SK-N-SH (cell line): ENCODE results near the gene LTBR. TPM values are rescaled to one million over a fixed set of nuclear protein-coding genes. Genes with fewer than 3 reads are reported as not detected.

ENCODE experiments used
- CTCF ChIA-PET: fragments of 300-600, 350-600 bp; formaldehyde crosslinking; extraction: SDS; loops from one replicate; lab custom pipeline; 2021; lab: Yijun Ruan, JAX
- POLR2A ChIA-PET: fragments of 350-600 bp; sonication (Branson Sonifier 250); formaldehyde crosslinking; extraction: SDS; loops from one replicate; lab custom pipeline; 2020; ENCODE audit warnings: antibody characterized with exemption, inconsistent platforms; lab: Yijun Ruan, JAX
- DNase-seq: peaks from one replicate; pipeline ENCODE4 v3.0.0; 2012
- H2AFZ ChIP-seq: fragments of 200-600 bp; sonication (generic); 2 replicates; pipeline ENCODE4 v1.8.1; 2016; ENCODE audit warnings: antibody characterized with exemption, mild to moderate bottlenecking, low read depth
- H3F3A ChIP-seq: fragments of 200-600 bp; sonication (generic); replicated peaks from 2 replicates; pipeline ENCODE3; 2016; ENCODE audit warnings: antibody characterized with exemption, mild to moderate bottlenecking; ENCODE audit not compliant: insufficient read depth
- H3K27ac ChIP-seq, 2 experiments: fragments of 200-500 bp in 1 of 2; fragments of 200-600 bp in 1 of 2; sonication (Bioruptor generic) in 1 of 2; sonication (generic), shearing (Covaris generic) in 1 of 2; 2 replicates each; pipeline versions ENCODE4 v1.5.1 to v1.6.1; 2014 to 2016; ENCODE audit warnings: low read depth in 2 of 2, inconsistent platforms in 1 of 2, low read length in 1 of 2, mild to moderate bottlenecking in 1 of 2, mixed read lengths in 1 of 2
- H3K27me3 ChIP-seq: fragments of 200-600 bp; sonication (generic), shearing (Covaris generic); 2 replicates; pipeline ENCODE4 v1.6.1; 2016; ENCODE audit warnings: mixed run types; ENCODE audit not compliant: insufficient read depth
- H3K36me3 ChIP-seq, 2 experiments: fragments of 200-500 bp in 1 of 2; fragments of 200-600 bp in 1 of 2; sonication (Bioruptor generic) in 1 of 2; sonication (generic) in 1 of 2; replicated peaks in 1 of 2; 2 replicates each; pipeline versions ENCODE3 to v1.5.1; 2014 to 2016; ENCODE audit warnings: low read length in 1 of 2, mild to moderate bottlenecking in 1 of 2; ENCODE audit not compliant: insufficient read depth in 2 of 2, control insufficient read depth in 1 of 2
- H3K4me1 ChIP-seq, 2 experiments: fragments of 200-500 bp in 1 of 2; fragments of 200-600 bp in 1 of 2; sonication (Bioruptor generic) in 1 of 2; sonication (generic), shearing (Covaris generic) in 1 of 2; 2 replicates each; pipeline versions ENCODE4 v1.5.1 to v1.6.1; 2014 to 2016; ENCODE audit warnings: low read depth in 1 of 2, low read length in 1 of 2, mixed run types in 1 of 2; ENCODE audit not compliant: insufficient read depth in 2 of 2, control insufficient read depth in 1 of 2
- H3K4me2 ChIP-seq: fragments of 200-600 bp; sonication (generic), shearing (Covaris generic); 2 replicates; pipeline ENCODE4 v1.6.1; 2017; ENCODE audit warnings: mixed run types
- H3K4me3 ChIP-seq, 2 experiments: fragments of 200-500 bp in 1 of 2; fragments of 200-600 bp in 1 of 2; sonication (Bioruptor generic) in 1 of 2; sonication (generic), shearing (Covaris generic) in 1 of 2; 2 replicates each; pipeline versions ENCODE4 v1.5.1 to v1.8.1; 2014 to 2016; ENCODE audit warnings: low read depth in 2 of 2, inconsistent platforms in 1 of 2, low read length in 1 of 2, mild to moderate bottlenecking in 1 of 2, mixed read lengths in 1 of 2, moderate library complexity in 1 of 2
- H3K79me2 ChIP-seq: fragments of 200-600 bp; sonication (generic); 2 replicates; pipeline ENCODE4 v1.8.1; 2017; ENCODE audit warnings: mild to moderate bottlenecking; ENCODE audit not compliant: insufficient read depth
- H3K9ac ChIP-seq: fragments of 200-600 bp; sonication (generic); 2 replicates; pipeline ENCODE4 v1.6.1; 2017; ENCODE audit warnings: mixed run types
- H3K9me2 ChIP-seq: fragments of 200-600 bp; sonication (generic); 2 replicates; pipeline ENCODE4 v1.6.1; 2017; ENCODE audit warnings: mixed run types
- H3K9me3 ChIP-seq: fragments of 200-600 bp; sonication (generic); 2 replicates; pipeline ENCODE4 v1.6.1; 2017; ENCODE audit warnings: mixed run types, mild to moderate bottlenecking, moderate library complexity
- H4K20me1 ChIP-seq: fragments of 200-600 bp; sonication (generic); 2 replicates; pipeline ENCODE4 v1.6.1; 2017; ENCODE audit warnings: mild to moderate bottlenecking, mixed run types; ENCODE audit not compliant: insufficient read depth
- EP300 ChIP-seq, 2 experiments: IDR thresholded peaks; 2 replicates each; pipeline versions ENCODE4 v1.4.0 to v1.6.1; 2012; ENCODE audit warnings: borderline replicate concordance in 1 of 2, low read depth in 1 of 2, low read length in 1 of 2
- RXRA ChIP-seq: IDR thresholded peaks from 2 replicates; pipeline ENCODE4 v1.4.0; 2012; ENCODE audit warnings: low read depth, mild to moderate bottlenecking, borderline replicate concordance
- SMC3 ChIP-seq: IDR thresholded peaks from 2 replicates; pipeline ENCODE4 v1.6.1; 2012; ENCODE audit warnings: low read depth, low read length, improper control_type of control experiment
- WGBS: methylation state at CpG from one replicate; pipeline ENCODE4 v1.1.6; 2017; ENCODE audit warnings: low lambda C conversion rate; 5-methylcytosine and 5-hydroxymethylcytosine counted together
- polyA plus RNA-seq, 3 experiments: library from polyadenylated mRNA; depleted of rRNA; stranded (reverse); fragments of >200 nt; gene quantifications; 2 replicates each; pipeline ENCODE4 v1.2.3, GENCODE V29; 2012
- TF ChIP-seq, protein P1 (sequence below): IDR thresholded peaks from 2 replicates; pipeline ENCODE4 v1.4.0; 2012; ENCODE audit warnings: low read depth, borderline replicate concordance

Gene LTBR
- polyA plus RNA-seq, 1 of the 3 experiments (the other 2 are of a cell fraction) = 0.12 TPM

DNA sequence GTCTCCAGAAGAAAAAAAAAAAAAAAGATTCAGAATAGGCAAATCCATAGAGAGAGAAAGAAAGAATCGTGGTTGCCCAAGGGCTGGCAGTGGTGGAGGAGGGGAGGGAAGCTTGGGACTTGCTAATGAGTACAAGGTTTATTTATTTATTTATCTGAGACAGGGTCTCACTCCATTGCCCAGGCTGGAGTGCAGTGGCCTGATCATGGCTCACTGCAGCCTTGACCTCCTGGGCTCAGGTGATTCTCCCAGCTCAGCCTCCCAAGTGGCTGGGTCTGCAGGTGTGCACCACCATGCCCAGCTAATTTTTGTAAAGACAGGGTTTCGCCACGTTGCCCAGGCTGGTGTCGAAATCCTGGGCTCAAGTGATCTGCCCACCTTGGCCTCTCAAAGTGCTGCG lies 32.3 kb upstream of the LTBR start:
- ChIA-PET CTCF (interaction anchor here (0.9 kb wide), 1 partner anchor 25 kb away, joined by 3 read pairs; no protein-coding TSS in a partner anchor), POLR2A (no interaction called here)
- no peak overlapping the region for H3K4me3 ChIP-seq
- 82% methylated on average over 5 of the region's 5 CpGs for WGBS
- H3F3A ChIP-seq = no peaks in the 10 kb centered on the region
- no peaks in the 10 kb centered on the region for H3K79me2 ChIP-seq
- H3K9me2 ChIP-seq = no peaks in the 10 kb centered on the region
- no peak overlapping the region for H3K9ac ChIP-seq
- TF ChIP-seq EP300 (IDR thresholded peaks at IDR 0.05; ENCODE audit: borderline replicate concordance in 1 of 2, low read depth in 1 of 2, low read length in 1 of 2) (no peak), RXRA (no peak)
- TF ChIP-seq, protein P1, sequence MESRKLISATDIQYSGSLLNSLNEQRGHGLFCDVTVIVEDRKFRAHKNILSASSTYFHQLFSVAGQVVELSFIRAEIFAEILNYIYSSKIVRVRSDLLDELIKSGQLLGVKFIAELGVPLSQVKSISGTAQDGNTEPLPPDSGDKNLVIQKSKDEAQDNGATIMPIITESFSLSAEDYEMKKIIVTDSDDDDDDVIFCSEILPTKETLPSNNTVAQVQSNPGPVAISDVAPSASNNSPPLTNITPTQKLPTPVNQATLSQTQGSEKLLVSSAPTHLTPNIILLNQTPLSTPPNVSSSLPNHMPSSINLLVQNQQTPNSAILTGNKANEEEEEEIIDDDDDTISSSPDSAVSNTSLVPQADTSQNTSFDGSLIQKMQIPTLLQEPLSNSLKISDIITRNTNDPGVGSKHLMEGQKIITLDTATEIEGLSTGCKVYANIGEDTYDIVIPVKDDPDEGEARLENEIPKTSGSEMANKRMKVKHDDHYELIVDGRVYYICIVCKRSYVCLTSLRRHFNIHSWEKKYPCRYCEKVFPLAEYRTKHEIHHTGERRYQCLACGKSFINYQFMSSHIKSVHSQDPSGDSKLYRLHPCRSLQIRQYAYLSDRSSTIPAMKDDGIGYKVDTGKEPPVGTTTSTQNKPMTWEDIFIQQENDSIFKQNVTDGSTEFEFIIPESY = no peak
- no peak for DNase-seq
- H3K36me3 ChIP-seq = no peaks in the 10 kb centered on the region
- no peaks in the 10 kb centered on the region for H3K9me3 ChIP-seq
- peaks cover 0 to 4% of the 10 kb centered on the region in 2 experiments; a peak in 1 of 4 replicates for H3K4me1 ChIP-seq
- no peaks in the 10 kb centered on the region for H4K20me1 ChIP-seq
- no peaks in the 10 kb centered on the region for H3K27me3 ChIP-seq
- no peak overlapping the region for H3K4me2 ChIP-seq
- no peak overlapping the region for H3K27ac ChIP-seq
- no peak overlapping the region for H2AFZ ChIP-seq

DNA sequence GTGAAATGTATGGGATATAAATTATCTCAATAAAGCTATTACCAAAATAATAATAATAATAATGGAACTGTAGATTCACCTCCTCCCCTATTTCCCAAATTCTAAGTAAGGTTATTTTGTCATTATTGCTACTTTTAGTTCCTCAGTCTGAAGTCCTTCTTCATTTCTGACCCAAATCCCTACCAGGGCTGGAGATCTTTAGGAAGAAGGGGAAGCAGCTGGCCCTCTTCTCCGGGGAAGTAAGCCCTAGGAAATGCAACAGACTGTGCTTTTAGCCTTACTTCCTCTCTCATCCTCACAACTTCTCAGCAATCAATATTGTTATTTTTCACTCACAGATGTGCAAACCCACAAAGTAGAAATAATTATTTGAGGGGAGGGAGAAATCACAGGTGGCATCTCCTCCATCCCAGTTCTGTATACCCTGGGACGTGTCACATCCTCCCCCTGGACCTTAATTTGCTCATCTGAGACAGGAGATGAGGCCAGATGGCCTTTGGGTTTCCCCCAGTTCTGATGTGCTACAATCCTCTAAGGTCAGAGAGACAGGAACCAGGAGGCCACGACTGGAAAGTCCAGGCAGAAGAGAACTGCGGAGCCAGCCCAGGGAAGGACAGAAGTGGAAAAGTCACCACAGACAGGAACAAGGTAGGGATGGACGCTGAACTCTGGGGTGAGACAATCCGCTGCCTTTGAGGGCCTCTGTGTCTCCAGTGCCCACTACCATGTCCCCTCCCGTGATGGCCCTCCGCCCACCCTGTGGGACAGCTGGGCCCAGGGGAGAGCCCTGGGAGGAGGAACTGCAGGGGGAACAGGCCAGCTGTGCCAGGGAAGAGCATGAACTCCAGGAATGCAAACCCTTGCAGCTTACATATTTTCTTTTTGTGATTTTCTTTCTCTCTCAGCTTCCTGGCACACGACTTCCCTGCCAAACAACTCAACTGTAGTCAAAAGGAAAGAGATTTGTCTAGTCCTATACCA lies 31.5 kb upstream of the LTBR start:
- DNase-seq = no peak
- no peaks in the 10 kb centered on the region for H3K9me2 ChIP-seq
- peak overlapping the region; percentile 12; the same call in 1 of the 2 replicates for H2AFZ ChIP-seq
- H3K27ac ChIP-seq = no peak overlapping the region
- H3K79me2 ChIP-seq = no peaks in the 10 kb centered on the region
- POLR2A ChIA-PET = no interaction called here
- H3K9ac ChIP-seq = no peak overlapping the region
- CTCF ChIA-PET = interaction anchor here (0.9 kb wide), 1 partner anchor 26 kb away, joined by 3 read pairs; no protein-coding TSS in a partner anchor
- H3K9me3 ChIP-seq = no peaks in the 10 kb centered on the region
- H3K4me2 ChIP-seq = no peak overlapping the region
- no peak for TF ChIP-seq SMC3
- WGBS = 83% methylated on average over 7 of the region's 9 CpGs
- no peaks in the 10 kb centered on the region for H3K27me3 ChIP-seq
- no peaks in the 10 kb centered on the region for H3F3A ChIP-seq
- H4K20me1 ChIP-seq = no peaks in the 10 kb centered on the region
- no peak overlapping the region for H3K4me3 ChIP-seq
- H3K4me1 ChIP-seq = peaks cover 0 to 4% of the 10 kb centered on the region in 2 experiments; a peak in 1 of 4 replicates
- H3K36me3 ChIP-seq = no peaks in the 10 kb centered on the region
